Measurements from ENCODE around the gene C17orf78.
A peak's percentile ranks its signal among the peaks of the same experiment; 100 is the strongest.
"Not testable (repeated sequence)": the region's sequence is repeated elsewhere in the genome, so short reads cannot be mapped to it uniquely, and the experiment has no call there.

The C17orf78 gene

GRCh38 chr17:37385474-37385990 lies 9.7 kb downstream of the C17orf78 start:
- no peak for DNase-seq (ENCODE audit: low read depth in 1 of 2, low spot score in 1 of 2)

GRCh38 chr17:37386462-37386861 lies 10.7 kb downstream of the C17orf78 start:
- no peak for DNase-seq (ENCODE audit: low read depth in 1 of 2, low spot score in 1 of 2)

- no peak for DNase-seq (ENCODE audit: low read depth in 1 of 2, low spot score in 1 of 2)
Measured at GRCh38 chr17:37388266-37388665, 12.5 kb downstream of the C17orf78 start.

- DNase-seq (ENCODE audit: low read depth in 1 of 2, low spot score in 1 of 2) = no peak
Measured at GRCh38 chr17:37389160-37389559, 13.4 kb downstream of the C17orf78 start.

- DNase-seq (ENCODE audit: low read depth in 1 of 2, low spot score in 1 of 2) = no peak
Measured at GRCh38 chr17:37391146-37391545, 15.4 kb downstream of the C17orf78 start.

- DNase-seq (ENCODE audit: low read depth in 1 of 2, low spot score in 1 of 2) = no peak
Measured at GRCh38 chr17:37392024-37392590, 16.3 kb downstream of the C17orf78 start.

GRCh38 chr17:37393352-37393751 lies 17.6 kb downstream of the C17orf78 start:
- DNase-seq (ENCODE audit: low read depth in 1 of 2, low spot score in 1 of 2) = no peak

- DNase-seq (ENCODE audit: low read depth in 1 of 2, low spot score in 1 of 2) = no peak
Measured at GRCh38 chr17:37399265-37399803, 23.5 kb downstream of the C17orf78 start.

GRCh38 chr17:37400505-37400904 lies 24.7 kb downstream of the C17orf78 start:
- DNase-seq (ENCODE audit: low read depth in 1 of 2, low spot score in 1 of 2) = no peak

- DNase-seq (ENCODE audit: low read depth in 1 of 2, low spot score in 1 of 2) = not testable (repeated sequence)
Measured at GRCh38 chr17:37405522-37405921, 29.7 kb downstream of the C17orf78 start.

GRCh38 chr17:37405955-37406634 lies 30.3 kb downstream of the C17orf78 start:
- DNase-seq (ENCODE audit: low read depth in 1 of 2, low spot score in 1 of 2) = no peak

- peak; percentile 59 to 73 for DNase-seq (ENCODE audit: low read depth in 1 of 2, low spot score in 1 of 2)
Measured at GRCh38 chr17:37406635-37407461, 31.1 kb downstream of the C17orf78 start, which contains the start of the genes ACACA and TADA2A. Gene ACACA (minus strand): TSS chr17:37406836. CDS start chr17:37406299, 537 bp downstream. Gene TADA2A (plus strand): TSS chr17:37406886. CDS start chr17:37411366, 4,480 bp downstream.

GRCh38 chr17:37408145-37408479 lies 32.3 kb downstream of the C17orf78 start:
- DNase-seq (ENCODE audit: low read depth in 1 of 2, low spot score in 1 of 2) = not testable (repeated sequence)

- DNase-seq (ENCODE audit: low read depth in 1 of 2, low spot score in 1 of 2) = no peak
Measured at GRCh38 chr17:37410357-37410756, 34.6 kb downstream of the C17orf78 start.

- DNase-seq (ENCODE audit: low read depth in 1 of 2, low spot score in 1 of 2) = no peak
Measured at GRCh38 chr17:37413875-37414519, 38.2 kb downstream of the C17orf78 start.

GRCh38 chr17:37417852-37418251 lies 42.1 kb downstream of the C17orf78 start:
- no peak for DNase-seq (ENCODE audit: low read depth in 1 of 2, low spot score in 1 of 2)

- DNase-seq (ENCODE audit: low read depth in 1 of 2, low spot score in 1 of 2) = no peak
Measured at GRCh38 chr17:37422971-37423625, 47.3 kb downstream of the C17orf78 start.

- no peak for DNase-seq (ENCODE audit: low read depth in 1 of 2, low spot score in 1 of 2)
Measured at GRCh38 chr17:37425268-37425667, 49.5 kb downstream of the C17orf78 start.

- DNase-seq (ENCODE audit: low read depth in 1 of 2, low spot score in 1 of 2) = no peak
Measured at GRCh38 chr17:37429039-37429438, 53.3 kb downstream of the C17orf78 start.

- no peak for DNase-seq (ENCODE audit: low read depth in 1 of 2, low spot score in 1 of 2)
Measured at GRCh38 chr17:37429453-37429852, 53.7 kb downstream of the C17orf78 start.

All from activated CD4-positive, alpha-beta T cell treated with anti-CD3 and anti-CD28 coated beads, Interleukin-2, amount 50 U/mL, for 24 hours (primary cell).